Ovary (tissue), 9 donors: ENCODE results near the gene GARNL3. TPM values are rescaled to one million over a fixed set of nuclear protein-coding genes. Genes with fewer than 3 reads are reported as not detected.

ENCODE experiments used
- DNase-seq, 5 donors: peaks; one replicate each; pipeline ENCODE4 v3.0.0-alpha.2; 2019 to 2020
- H3K27ac ChIP-seq, 2 donors: fragments of 200-600 bp; one replicate each; pipeline versions ENCODE4 v1.5.1 to v1.8.0; 2019 to 2022
- H3K27me3 ChIP-seq: fragments of 200-600 bp; one replicate; pipeline ENCODE4 v1.8.0; 2022
- H3K36me3 ChIP-seq: fragments of 200-600 bp; sonication (generic); one replicate; pipeline ENCODE4 v1.5.1; 2019
- H3K4me1 ChIP-seq: one replicate; pipeline ENCODE4 v1.8.1; 2013; ENCODE audit warnings: mild to moderate bottlenecking, moderate library complexity; ENCODE audit not compliant: insufficient read depth
- H3K4me3 ChIP-seq: fragments of 200-600 bp; sonication (generic); one replicate; pipeline ENCODE4 v1.5.1; 2017
- H3K9me3 ChIP-seq, 2 donors: fragments of 200-600 bp in 1 of 2; sonication (generic) in 1 of 2; one replicate each; pipeline versions ENCODE4 v1.5.1 to v1.8.1; 2013 to 2019; ENCODE audit warnings: mild to moderate bottlenecking in 1 of 2, moderate library complexity in 1 of 2
- CTCF ChIP-seq, 3 donors: fragments of 450-650 bp in 2 of 3; fragments of 200-600 bp in 1 of 3; IDR thresholded peaks; one replicate each; pipeline versions ENCODE4 v1.5.1 to v1.8.0; 2016 to 2022; ENCODE audit warnings: antibody characterized with exemption in 3 of 3, mild to moderate bottlenecking in 1 of 3
- EP300 ChIP-seq: sonication (generic); formaldehyde crosslinking; IDR thresholded peaks from one replicate; pipeline ENCODE4 v1.6.1; 2017; ENCODE audit warnings: antibody characterized with exemption
- POLR2A ChIP-seq: fragments of 450-650 bp; IDR thresholded peaks from one replicate; pipeline ENCODE4 v1.6.1; 2017; ENCODE audit warnings: antibody characterized with exemption, mild to moderate bottlenecking, moderate library complexity
- WGBS, 3 donors: extraction: QIAGEN DNeasy Blood & Tissue Kit in 1 of 3; methylation state at CpG; one replicate each; pipeline versions ENCODE4 v1.1.5 to v1.1.7; 2013 to 2017; 5-methylcytosine and 5-hydroxymethylcytosine counted together
- intact Hi-C, 4 donors: fragments of 100-400 bp; cut with DNase I; formaldehyde crosslinking; loops; one replicate each; pipeline versions ENCODE4 v1.11.0 to v1.15.1; 2022 to 2023
- polyA plus RNA-seq, 2 donors: library from polyadenylated mRNA; stranded (reverse); fragments of 200-250 nt in 1 of 2; fragments of 350-450 nt in 1 of 2; fragmentation: Illumina TruSeq in 1 of 2; extraction: RNeasy Lipid Tissue Mini Kit (QIAGEN cat#74804) in 1 of 2; gene quantifications; one replicate each; pipeline ENCODE4 v1.2.3, GENCODE V29; 2013 to 2014
- total RNA-seq, 7 donors: library from RNA; depleted of rRNA in 2 of 7; stranded (reverse); fragments of >200 nt in 2 of 7; fragmentation: NEBNext Ultra II Directional in 3 of 7; extraction: Animal tissue kit (Norgen Biotek cat#: 25700) in 3 of 7; gene quantifications; one replicate each; pipeline versions ENCODE4 v1.1.0 to v1.2.4, GENCODE V29; 2016 to 2023
- donor health status: DM: no; HTN: no; CAD: no; lungs with moderate emphysema.
- donor health status: DM: no; HTN: no; CAD: no.
- donor health status: Bipolar disorder and iron deficiency.
- donor health status: DM: yes; HTN: yes; CAD: no.
- donor health status: DM: no; HTN: no; CAD: no.
- donor health status: DM: yes; HTN: yes; CAD: no.

Gene GARNL3
- total and polyA plus RNA-seq, 9 donors: 8.9 to 30.7 (median 22.9) TPM

DNA sequence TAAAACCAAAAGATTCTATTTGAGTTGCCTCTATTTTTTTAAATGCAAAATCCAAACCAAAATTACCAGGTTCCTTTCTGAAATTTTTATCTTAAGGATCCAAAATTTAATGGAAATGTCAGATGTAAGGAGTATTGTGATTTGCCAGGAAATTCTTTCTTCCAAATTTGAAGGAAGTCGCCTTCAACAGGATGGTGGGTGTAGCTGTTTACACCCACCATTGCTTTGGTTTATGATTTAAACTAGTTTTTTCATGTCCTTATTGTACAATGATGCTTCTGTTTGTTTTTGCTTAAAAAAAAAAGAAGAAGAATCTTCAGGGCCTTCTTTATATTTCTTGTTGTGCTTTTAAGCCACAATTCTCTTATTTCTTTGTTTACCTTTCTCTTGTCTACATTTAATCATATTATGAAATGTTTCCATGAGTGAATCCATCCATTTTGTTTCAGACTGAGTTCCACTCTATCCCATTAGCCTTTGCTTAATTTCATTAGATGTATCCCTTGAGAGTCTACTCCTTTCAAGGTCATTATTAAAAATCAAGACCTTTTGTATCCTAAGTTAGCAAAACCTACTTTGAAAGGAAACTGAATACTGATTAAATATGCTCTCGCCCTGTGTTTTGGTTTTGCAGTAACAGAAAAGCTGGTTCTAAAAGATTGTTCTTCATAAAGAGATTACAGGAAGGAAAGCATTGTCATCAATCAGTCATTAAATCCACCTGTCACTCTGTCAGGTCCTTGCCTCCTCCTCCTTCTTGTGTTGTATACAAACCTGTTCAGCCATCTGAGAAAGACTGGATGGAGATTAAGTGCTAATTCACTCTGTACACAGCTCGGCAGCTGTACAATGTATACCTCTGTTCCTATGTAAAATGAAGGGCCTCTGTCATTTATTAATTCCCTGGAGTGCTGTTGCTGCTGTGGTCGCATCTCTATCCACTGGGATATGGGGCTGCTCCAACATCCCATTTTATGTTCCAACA lies 86.9 kb downstream of the GARNL3 start:
- Histone ChIP-seq H3K36me3 (no peaks in the 10 kb centered on the region), H3K27ac (no peak overlapping the region), H3K4me3 (no peak overlapping the region), H3K4me1 (no peaks in the 10 kb centered on the region), H3K27me3 (no peaks in the 10 kb centered on the region), H3K9me3 (no peaks in the 10 kb centered on the region)
- 81 to 85% (median 82%) methylated on average over 4 of the region's 4 CpGs for WGBS, 3 donors
- no peak for DNase-seq
- TF ChIP-seq POLR2A (no peak), EP300 (no peak), CTCF (IDR thresholded peaks at IDR 0.05) (no peak)
- intact Hi-C loops: no loop called here

- TF ChIP-seq EP300: no peak
- no peak for TF ChIP-seq CTCF (IDR thresholded peaks at IDR 0.05)
- no peak for TF ChIP-seq POLR2A
- no peaks in the 10 kb centered on the region for H3K9me3 ChIP-seq
- 82 to 83% (median 83%) methylated on average over 5 of the region's 5 CpGs for WGBS, 3 donors
- no peaks in the 10 kb centered on the region for H3K27me3 ChIP-seq
- no peak overlapping the region for H3K27ac ChIP-seq
- H3K36me3 ChIP-seq: no peaks in the 10 kb centered on the region
- no peak overlapping the region for H3K4me3 ChIP-seq
- H3K4me1 ChIP-seq: no peaks in the 10 kb centered on the region
- no peak for DNase-seq
- intact Hi-C loops: no loop called here
Observed at GRCh38 chr9:127353882-127354281, 89.3 kb downstream of the GARNL3 start.

- TF ChIP-seq CTCF (IDR thresholded peaks at IDR 0.05): no peak
- TF ChIP-seq POLR2A: no peak
- TF ChIP-seq EP300: no peak
- DNase-seq: no peak
- H3K4me3 ChIP-seq: no peak overlapping the region
- H3K27ac ChIP-seq: no peak overlapping the region
- no peaks in the 10 kb centered on the region for H3K9me3 ChIP-seq
- no peaks in the 10 kb centered on the region for H3K4me1 ChIP-seq
- 87 to 92% (median 89%) methylated on average over 4 of the region's 4 CpGs for WGBS, 3 donors
- H3K27me3 ChIP-seq: no peaks in the 10 kb centered on the region
- intact Hi-C loops: no loop called here
- H3K36me3 ChIP-seq: no peaks in the 10 kb centered on the region
Observed at GRCh38 chr9:127356906-127357305, 92.3 kb downstream of the GARNL3 start.

GRCh38 chr9:127358023-127358535 lies 93.5 kb downstream of the GARNL3 start:
- Histone ChIP-seq H3K27ac (no peak overlapping the region), H3K36me3 (no peaks in the 10 kb centered on the region), H3K9me3 (no peaks in the 10 kb centered on the region), H3K4me1 (no peaks in the 10 kb centered on the region), H3K27me3 (no peaks in the 10 kb centered on the region), H3K4me3 (no peak overlapping the region)
- intact Hi-C loops: no loop called here
- WGBS, 3 donors: 82 to 97% (median 87%) methylated on average over 3 of the region's 3 CpGs
- TF ChIP-seq CTCF (IDR thresholded peaks at IDR 0.05): no peak
- DNase-seq: no peak
